Measurements from ENCODE around the gene CDYL2. TPM values are rescaled to one million over a fixed set of nuclear protein-coding genes. Genes with fewer than 3 reads are reported as not detected.
"Not testable (repeated sequence)": the region's sequence is repeated elsewhere in the genome, so short reads cannot be mapped to it uniquely, and the experiment has no call there.

The CDYL2 gene
- total and polyA plus RNA-seq, 2 donors (not counting 3 experiments of a cell fraction or from before 2014, with no cell fraction given), result 7.1 to 71.3 TPM

DNA sequence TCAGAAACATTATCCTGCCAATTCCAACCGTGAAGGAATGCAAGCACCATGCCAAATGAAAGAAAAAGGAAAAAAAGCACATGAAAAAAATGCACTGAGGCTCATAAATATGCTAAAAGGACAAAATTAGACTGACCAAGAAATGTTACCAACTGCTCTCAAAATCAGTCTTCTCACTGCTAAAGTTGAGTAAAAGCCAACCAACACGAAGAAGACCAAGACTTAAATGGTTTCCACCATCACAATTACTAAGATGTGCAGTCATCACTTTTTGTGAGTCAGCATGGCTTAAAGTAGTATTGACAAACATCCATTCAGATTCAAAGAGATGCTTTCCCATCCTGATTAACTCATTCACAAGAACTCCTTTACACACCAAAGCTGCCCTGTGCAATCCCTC, 16.4 kb downstream of the CDYL2 start:
- dilution Hi-C loops (cut with MboI; ENCODE audit: extremely low pct_ligation_motif_present, low sequenced_read_pairs) (no loop called here), intact Hi-C loops (cut with micrococcal nuclease) (no loop called here)
- ChIA-PET POLR2A (no interaction called here), CTCF (no interaction called here)
- Histone ChIP-seq H3K79me2 (ENCODE audit: control insufficient read depth, insufficient read depth, low read length) (peaks cover 99% of the 10 kb centered on the region), H3K4me2 (ENCODE audit: insufficient read depth, low read length) (no peak overlapping the region), H3K27ac (ENCODE audit: insufficient read depth, low read depth, low read length) (no peak overlapping the region), H3K27me3 (ENCODE audit: control insufficient read depth in 2 of 2, insufficient read depth in 2 of 2, low read length in 2 of 2) (no peaks in the 10 kb centered on the region), H3K9me1 (replicated peaks; ENCODE audit: control insufficient read depth, extremely low read depth, insufficient read depth, low read length) (no peaks in the 10 kb centered on the region), H3K4me1 (ENCODE audit: control insufficient read depth, extremely low read depth, insufficient read depth, low read length) (peaks cover 25% of the 10 kb centered on the region), H4K20me1 (replicated peaks; ENCODE audit: control insufficient read depth, extremely low read depth, insufficient read depth, low read length) (peaks cover 27% of the 10 kb centered on the region), H3K4me3 (replicated peaks in 1 of 3; ENCODE audit: insufficient read depth in 1 of 3, low read depth in 1 of 3, low read length in 3 of 3) (no peak overlapping the region), H3K36me3 (ENCODE audit: control insufficient read depth in 2 of 2, extremely low read depth in 1 of 2, insufficient read depth in 2 of 2, low read length in 2 of 2) (no peaks in the 10 kb centered on the region), H3K9ac (replicated peaks; ENCODE audit: extremely low read depth, insufficient read depth, low read length) (no peak overlapping the region), H3K9me3 (replicated peaks; ENCODE audit: control insufficient read depth, insufficient read depth, low read length) (no peaks in the 10 kb centered on the region), H2AFZ (ENCODE audit: low read depth, low read length) (no peak overlapping the region)
- TF ChIP-seq FOS (IDR thresholded peaks at IDR 0.05; ENCODE audit: borderline replicate concordance, insufficient read depth, low read length) (no peak), MYC (IDR thresholded peaks at IDR 0.05; ENCODE audit: low read depth, low read length) (no peak), GATA2 (IDR thresholded peaks at IDR 0.05; ENCODE audit: insufficient read depth, insufficient read length, low read depth, low read length) (no peak), POLR2A (IDR thresholded peaks at IDR 0.05; ENCODE audit: low read depth, low read length) (no peak), JUN (IDR thresholded peaks at IDR 0.05; ENCODE audit: borderline replicate concordance, insufficient read depth, insufficient read length, low read depth) (no peak), EZH2 (IDR thresholded peaks at IDR 0.05; ENCODE audit: borderline replicate concordance, low read depth, low read length, severe bottlenecking) (no peak), POLR2AphosphoS5 (IDR thresholded peaks at IDR 0.05; ENCODE audit: insufficient read depth, low read depth, low read length) (no peak)
- TF ChIP-seq, protein P1, sequence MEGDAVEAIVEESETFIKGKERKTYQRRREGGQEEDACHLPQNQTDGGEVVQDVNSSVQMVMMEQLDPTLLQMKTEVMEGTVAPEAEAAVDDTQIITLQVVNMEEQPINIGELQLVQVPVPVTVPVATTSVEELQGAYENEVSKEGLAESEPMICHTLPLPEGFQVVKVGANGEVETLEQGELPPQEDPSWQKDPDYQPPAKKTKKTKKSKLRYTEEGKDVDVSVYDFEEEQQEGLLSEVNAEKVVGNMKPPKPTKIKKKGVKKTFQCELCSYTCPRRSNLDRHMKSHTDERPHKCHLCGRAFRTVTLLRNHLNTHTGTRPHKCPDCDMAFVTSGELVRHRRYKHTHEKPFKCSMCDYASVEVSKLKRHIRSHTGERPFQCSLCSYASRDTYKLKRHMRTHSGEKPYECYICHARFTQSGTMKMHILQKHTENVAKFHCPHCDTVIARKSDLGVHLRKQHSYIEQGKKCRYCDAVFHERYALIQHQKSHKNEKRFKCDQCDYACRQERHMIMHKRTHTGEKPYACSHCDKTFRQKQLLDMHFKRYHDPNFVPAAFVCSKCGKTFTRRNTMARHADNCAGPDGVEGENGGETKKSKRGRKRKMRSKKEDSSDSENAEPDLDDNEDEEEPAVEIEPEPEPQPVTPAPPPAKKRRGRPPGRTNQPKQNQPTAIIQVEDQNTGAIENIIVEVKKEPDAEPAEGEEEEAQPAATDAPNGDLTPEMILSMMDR (IDR thresholded peaks at IDR 0.05; ENCODE audit: extremely low read depth in 1 of 2, insufficient read depth in 1 of 2, low read depth in 1 of 2, low read length in 2 of 2), result no peak
- TF ChIP-seq, protein P2, sequence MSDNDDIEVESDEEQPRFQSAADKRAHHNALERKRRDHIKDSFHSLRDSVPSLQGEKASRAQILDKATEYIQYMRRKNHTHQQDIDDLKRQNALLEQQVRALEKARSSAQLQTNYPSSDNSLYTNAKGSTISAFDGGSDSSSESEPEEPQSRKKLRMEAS (IDR thresholded peaks at IDR 0.05; ENCODE audit: insufficient read depth, insufficient read length), result no peak
- DNase-seq (ENCODE audit: low read depth, low spot score), result no peak
- no TSS peak for BruUV-seq (replicated peaks)
- no peak for FAIRE-seq

DNA sequence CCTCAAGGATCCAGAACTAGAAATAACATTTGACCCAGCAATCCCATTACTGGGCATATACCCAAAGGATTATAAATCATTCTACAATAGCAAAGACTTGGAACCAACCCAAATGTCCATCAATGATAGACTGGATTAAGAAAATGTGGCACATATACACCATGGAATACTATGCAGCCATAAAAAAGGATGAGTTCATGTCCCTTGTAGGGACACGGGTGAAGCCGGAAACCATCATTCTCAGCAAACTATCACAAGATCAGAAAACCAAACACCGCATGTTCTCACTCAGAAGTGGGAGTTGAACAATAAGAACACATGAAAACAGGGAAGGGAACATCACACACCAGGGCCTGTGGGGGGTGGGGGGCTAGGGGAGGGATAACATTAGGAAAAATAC, 17.8 kb downstream of the CDYL2 start:
- CTCF ChIA-PET; H3K4me3 ChIP-seq (replicated peaks in 1 of 3; ENCODE audit: insufficient read depth in 1 of 3, low read depth in 1 of 3, low read length in 3 of 3); H3K4me2 ChIP-seq (ENCODE audit: insufficient read depth, low read length); dilution Hi-C loops (cut with MboI; ENCODE audit: extremely low pct_ligation_motif_present, low sequenced_read_pairs); H3K9me1 ChIP-seq (replicated peaks; ENCODE audit: control insufficient read depth, extremely low read depth, insufficient read depth, low read length); H3K27me3 ChIP-seq (ENCODE audit: control insufficient read depth in 2 of 2, insufficient read depth in 2 of 2, low read length in 2 of 2); intact Hi-C loops (cut with micrococcal nuclease); H3K27ac ChIP-seq (ENCODE audit: insufficient read depth, low read depth, low read length); DNase-seq (ENCODE audit: low read depth, low spot score); H3K36me3 ChIP-seq (ENCODE audit: control insufficient read depth in 2 of 2, extremely low read depth in 1 of 2, insufficient read depth in 2 of 2, low read length in 2 of 2); BruUV-seq (replicated peaks); POLR2A ChIA-PET; H3K9me3 ChIP-seq (replicated peaks; ENCODE audit: control insufficient read depth, insufficient read depth, low read length); FAIRE-seq; H3K9ac ChIP-seq (replicated peaks; ENCODE audit: extremely low read depth, insufficient read depth, low read length); H2AFZ ChIP-seq (ENCODE audit: low read depth, low read length): not testable (repeated sequence)
- Histone ChIP-seq H3K4me1 (ENCODE audit: control insufficient read depth, extremely low read depth, insufficient read depth, low read length) (peaks cover 13% of the 10 kb centered on the region), H3K79me2 (ENCODE audit: control insufficient read depth, insufficient read depth, low read length) (peaks cover 99% of the 10 kb centered on the region), H4K20me1 (replicated peaks; ENCODE audit: control insufficient read depth, extremely low read depth, insufficient read depth, low read length) (peaks cover 26% of the 10 kb centered on the region)
